Activated CD4-positive, alpha-beta T cell treated with anti-CD3 and anti-CD28 coated beads, Interleukin-2, amount 50 U/mL, for 1 hour (primary cell): Measurements from ENCODE around the gene JAKMIP2.

ENCODE experiments used
- DNase-seq: peaks from one replicate; pipeline ENCODE4 v3.0.0-alpha.2; 2020

The JAKMIP2 gene

GRCh38 chr5:147693233-147693632 lies 89.3 kb downstream of the JAKMIP2 start:
- DNase-seq = no peak

- DNase-seq = no peak
Measured at GRCh38 chr5:147691130-147691529, 91.4 kb downstream of the JAKMIP2 start.

- no peak for DNase-seq
Measured at GRCh38 chr5:147690595-147690994, 91.9 kb downstream of the JAKMIP2 start.

- DNase-seq = no peak
Measured at GRCh38 chr5:147689426-147689825, 93.1 kb downstream of the JAKMIP2 start.

- DNase-seq = no peak
Measured at GRCh38 chr5:147688656-147689356, 93.7 kb downstream of the JAKMIP2 start.

GRCh38 chr5:147687118-147687517 lies 95.4 kb downstream of the JAKMIP2 start:
- no peak for DNase-seq

- DNase-seq = no peak
Measured at GRCh38 chr5:147686421-147686820, 96.1 kb downstream of the JAKMIP2 start.

GRCh38 chr5:147685993-147686392 lies 96.5 kb downstream of the JAKMIP2 start:
- DNase-seq = no peak

GRCh38 chr5:147675168-147675567 lies 107.4 kb downstream of the JAKMIP2 start:
- DNase-seq = no peak

- DNase-seq = no peak
Measured at GRCh38 chr5:147674411-147674810, 108.1 kb downstream of the JAKMIP2 start.

GRCh38 chr5:147673791-147674190 lies 108.7 kb downstream of the JAKMIP2 start:
- DNase-seq = no peak

- DNase-seq = no peak
Measured at GRCh38 chr5:147673266-147673665, 109.3 kb downstream of the JAKMIP2 start.

GRCh38 chr5:147671365-147671764 lies 111.2 kb downstream of the JAKMIP2 start:
- DNase-seq = no peak

GRCh38 chr5:147670815-147671214 lies 111.7 kb downstream of the JAKMIP2 start:
- no peak for DNase-seq

GRCh38 chr5:147669169-147669869 lies 113.2 kb downstream of the JAKMIP2 start:
- no peak for DNase-seq

GRCh38 chr5:147668385-147668784 lies 114.1 kb downstream of the JAKMIP2 start:
- DNase-seq = no peak

GRCh38 chr5:147667363-147667762 lies 115.2 kb downstream of the JAKMIP2 start:
- no peak for DNase-seq

GRCh38 chr5:147666419-147666818 lies 116.1 kb downstream of the JAKMIP2 start:
- no peak for DNase-seq

- DNase-seq = no peak
Measured at GRCh38 chr5:147661541-147661940, 121.0 kb downstream of the JAKMIP2 start.

GRCh38 chr5:147659166-147659929 lies 123.2 kb downstream of the JAKMIP2 start:
- no peak for DNase-seq

GRCh38 chr5:147658293-147658932 lies 124.1 kb downstream of the JAKMIP2 start:
- no peak for DNase-seq

GRCh38 chr5:147648597-147648996 lies 133.9 kb downstream of the JAKMIP2 start:
- DNase-seq = no peak

GRCh38 chr5:147645197-147645596 lies 137.3 kb downstream of the JAKMIP2 start:
- DNase-seq = no peak
